GM18502 (cell line): ENCODE results near the gene ESRRA.

Experiments used
- ATAC-seq: cut with Tn5 transposase; IDR thresholded peaks from one replicate; pipeline ENCODE4 v1.9.1; 2021; ENCODE audit warnings: mild to moderate bottlenecking; ENCODE audit not compliant: unreplicated experiment, poor library complexity

Gene ESRRA

GRCh38 chr11:64344787-64345186, 39.5 kb downstream of the ESRRA start:
- no peak for ATAC-seq

GRCh38 chr11:64347193-64347867, 42.0 kb downstream of the ESRRA start:
- no peak for ATAC-seq

- ATAC-seq, result no peak
Measured at GRCh38 chr11:64348383-64349024, 43.2 kb downstream of the ESRRA start.

- no peak for ATAC-seq
Measured at GRCh38 chr11:64349025-64349387, 43.7 kb downstream of the ESRRA start.

GRCh38 chr11:64349404-64349803, 44.1 kb downstream of the ESRRA start:
- ATAC-seq, result no peak

- no peak for ATAC-seq
Measured at GRCh38 chr11:64351136-64351631, 45.9 kb downstream of the ESRRA start.

- ATAC-seq, result no peak
Measured at GRCh38 chr11:64352099-64352994, 47.0 kb downstream of the ESRRA start.

- no peak for ATAC-seq
Measured at GRCh38 chr11:64352995-64353714, 47.8 kb downstream of the ESRRA start.

- ATAC-seq, result no peak
Measured at GRCh38 chr11:64353715-64354506, 48.6 kb downstream of the ESRRA start.

GRCh38 chr11:64355078-64355940, 50.0 kb downstream of the ESRRA start:
- no peak for ATAC-seq

GRCh38 chr11:64356498-64357411, 51.4 kb downstream of the ESRRA start:
- ATAC-seq, result no peak

- ATAC-seq, result no peak
Measured at GRCh38 chr11:64357446-64357845, 52.1 kb downstream of the ESRRA start.

- no peak for ATAC-seq
Measured at GRCh38 chr11:64357904-64358535, 52.7 kb downstream of the ESRRA start.

GRCh38 chr11:64358536-64358906, 53.2 kb downstream of the ESRRA start:
- ATAC-seq, result no peak

GRCh38 chr11:64358907-64359711, 53.8 kb downstream of the ESRRA start, which contains the start of gene RPS6KA4:
RPS6KA4 (plus strand) TSS chr11:64359162; CDS start chr11:64359236, 74 bp downstream.
- peak; percentile 60 for ATAC-seq

GRCh38 chr11:64359712-64360445, 54.6 kb downstream of the ESRRA start:
- no peak for ATAC-seq
